Measurements from ENCODE around the gene QDPR.
A peak's percentile ranks its signal among the peaks of the same experiment; 100 is the strongest.
"Not testable (repeated sequence)": the region's sequence is repeated elsewhere in the genome, so short reads cannot be mapped to it uniquely, and the experiment has no call there.

QDPR gene

DNA sequence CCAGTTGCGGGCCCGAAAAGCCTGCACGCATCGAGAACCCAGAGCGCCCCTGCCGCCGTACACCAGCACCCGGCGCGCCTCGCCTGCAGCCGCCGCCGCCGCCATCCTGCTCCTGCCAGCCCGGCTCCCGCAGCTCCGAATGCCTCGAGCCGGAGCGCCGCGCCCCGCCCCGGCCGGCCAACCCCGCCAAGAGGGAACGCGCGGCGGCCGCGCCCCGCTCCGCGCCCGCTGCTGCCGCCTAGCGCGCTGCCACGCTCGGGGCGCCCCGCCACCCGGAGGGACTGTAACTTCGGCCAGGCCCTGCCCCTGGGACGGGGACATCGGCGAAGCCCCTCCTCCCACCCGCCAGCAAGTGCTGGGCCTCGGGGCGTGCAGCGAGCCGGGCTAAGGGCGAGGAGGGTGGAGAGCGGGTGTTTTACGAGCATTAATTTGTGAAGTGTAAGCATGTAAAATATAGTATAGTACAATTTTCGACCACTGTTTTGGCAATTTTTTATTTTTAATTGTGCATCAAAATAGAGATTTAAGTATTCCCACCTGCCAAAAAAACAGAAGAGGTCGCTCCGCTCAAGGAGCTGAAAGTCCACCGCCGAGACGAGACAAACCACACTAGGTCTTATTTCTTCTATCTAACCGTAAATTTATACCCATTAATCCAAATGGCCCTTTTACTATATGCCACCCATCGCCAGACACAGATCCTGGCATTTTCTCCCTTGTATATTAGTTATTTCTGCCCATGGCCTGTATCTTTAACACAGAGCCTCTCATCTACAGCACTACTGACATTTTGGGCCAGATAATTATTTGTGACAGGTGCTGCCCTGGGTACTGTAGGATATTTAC lies at the start of gene QDPR:
QDPR (minus strand) TSS at position 141 of the 846 bp plus-strand sequence; CDS start at position 105, 36 bp downstream.
- DNase-seq (ENCODE audit: low read depth) = peak; percentile 46

DNA sequence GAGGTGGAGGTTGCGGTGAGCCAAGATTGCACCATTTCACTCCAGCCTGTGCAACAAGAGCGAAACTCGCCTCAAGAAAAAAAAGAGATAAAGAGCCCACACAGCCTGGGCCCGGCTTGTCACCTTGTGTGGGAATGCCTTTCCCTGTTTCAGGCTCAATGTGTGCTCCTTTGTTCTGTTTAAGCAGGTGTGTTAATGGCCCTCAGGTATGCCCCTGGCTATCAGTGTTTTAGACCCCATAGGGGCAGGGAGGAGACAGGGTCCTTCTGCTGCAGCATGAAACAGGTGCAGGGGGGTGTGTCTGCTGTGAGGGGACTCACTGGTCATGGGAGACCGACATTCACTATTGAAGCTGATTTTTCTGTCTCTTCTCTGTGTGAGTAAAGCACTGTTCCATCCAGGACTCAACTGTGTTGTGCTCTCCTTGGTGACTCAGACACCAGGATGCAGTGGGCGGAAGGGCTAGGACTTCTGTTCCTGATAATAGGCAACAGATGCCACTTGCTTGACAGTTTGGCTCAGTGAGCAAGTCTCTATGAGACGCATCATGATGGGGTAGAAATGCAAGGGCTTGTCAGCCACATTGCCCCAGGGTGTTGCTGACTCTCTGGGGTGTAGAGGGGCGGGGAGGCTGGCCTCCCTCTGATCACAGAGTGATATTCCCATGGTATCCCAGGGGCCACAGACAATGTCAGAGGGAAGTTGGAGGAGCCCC lies 49.5 kb upstream of the QDPR start:
- no peak for DNase-seq (ENCODE audit: low read depth)

- no peak for DNase-seq (ENCODE audit: low read depth)
Observed at GRCh38 chr4:17560065-17560673, 48.3 kb upstream of the QDPR start.

DNA sequence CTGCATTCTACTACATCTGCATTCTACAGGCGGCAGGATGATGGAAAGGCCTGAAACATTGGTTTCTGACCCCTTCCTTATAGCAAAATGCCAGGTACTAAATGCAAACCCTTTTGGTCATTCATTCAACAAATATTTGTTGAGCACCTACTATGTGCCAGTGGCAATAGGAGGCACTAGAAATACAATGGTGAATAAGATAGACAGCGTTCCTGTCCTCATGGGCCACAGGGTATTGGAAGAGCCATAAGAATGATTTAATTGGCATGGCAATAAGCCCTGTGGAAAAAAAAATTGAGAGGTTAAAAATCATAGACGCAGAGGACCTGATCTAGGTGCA lies 47.8 kb upstream of the QDPR start:
- DNase-seq (ENCODE audit: low read depth) = no peak

DNA sequence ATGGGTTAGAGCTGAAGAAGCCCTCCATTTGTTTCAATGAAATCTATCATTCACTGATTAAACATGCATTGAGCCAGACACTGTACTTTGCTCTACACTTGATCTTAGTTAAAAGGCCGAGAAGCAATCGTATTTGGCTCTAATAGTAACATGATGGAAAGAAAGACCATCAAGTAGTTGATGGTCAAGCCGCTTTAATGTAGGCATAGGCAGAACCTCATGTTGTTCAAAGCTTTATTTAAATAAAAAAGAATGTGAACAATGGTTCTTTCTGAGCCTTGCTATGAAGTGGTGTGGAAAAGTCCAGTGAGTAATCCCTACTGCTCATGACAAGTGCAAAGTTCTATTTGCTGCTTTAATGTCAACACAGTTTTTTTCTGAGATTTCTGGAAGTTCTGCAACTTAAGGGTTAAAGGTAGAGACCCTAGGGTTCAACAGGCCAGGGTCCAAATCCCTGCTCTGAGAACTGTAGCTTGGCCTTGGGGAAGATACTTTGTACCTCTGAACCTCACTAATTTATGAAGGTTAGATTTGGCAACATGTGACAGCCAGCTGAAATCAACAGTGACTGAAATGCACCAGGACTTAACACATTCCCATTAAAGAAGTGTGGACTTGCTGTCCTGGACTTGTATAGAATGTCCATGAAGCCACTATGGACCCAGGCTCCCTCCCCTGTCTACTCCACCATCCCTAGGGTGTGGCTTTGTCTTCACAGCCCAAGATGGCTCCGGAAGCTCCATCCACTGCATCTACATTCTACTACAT lies 47.2 kb upstream of the QDPR start:
- DNase-seq (ENCODE audit: low read depth) = no peak

GRCh38 chr4:17557880-17558279 lies 46.0 kb upstream of the QDPR start:
- peak; percentile 40 for DNase-seq (ENCODE audit: low read depth)

DNA sequence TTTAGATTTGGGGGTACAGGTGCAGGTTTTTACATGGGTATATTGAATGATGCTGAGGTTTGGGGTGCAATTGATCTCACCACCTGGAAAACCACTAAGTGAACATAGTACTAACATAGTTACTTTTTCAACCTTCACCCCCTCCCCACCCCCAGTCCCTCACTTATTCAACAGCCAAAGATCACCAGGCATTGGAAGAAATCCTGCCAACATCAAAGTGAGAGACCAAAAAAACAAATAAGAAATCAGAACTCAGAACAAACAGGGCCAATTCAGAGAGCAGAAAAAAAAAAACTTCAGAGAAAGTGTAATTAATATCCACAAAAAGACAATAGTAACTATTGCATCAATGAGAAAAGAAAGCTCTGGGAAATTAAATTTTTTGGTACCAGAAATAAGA lies 44.6 kb upstream of the QDPR start:
- no peak for DNase-seq (ENCODE audit: low read depth)

DNA sequence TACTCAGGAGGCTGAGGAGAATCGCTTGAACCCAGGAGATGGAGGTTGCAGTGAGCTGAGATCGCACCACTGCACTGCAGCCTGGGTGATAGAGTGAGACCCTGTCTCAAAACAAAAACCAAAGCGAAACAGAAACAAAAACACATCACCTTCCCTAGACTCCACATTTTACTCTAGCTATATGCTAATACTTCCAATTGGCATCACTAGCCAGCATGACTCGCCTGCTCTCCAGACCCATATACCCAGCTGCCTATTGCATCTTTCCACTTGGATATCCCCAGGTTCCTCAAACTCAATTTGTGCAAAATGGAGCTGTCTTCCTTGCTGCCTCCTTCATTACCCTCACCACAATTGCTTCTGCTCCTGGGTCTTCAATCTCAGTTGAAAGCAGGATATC lies 42.7 kb upstream of the QDPR start:
- no peak for DNase-seq (ENCODE audit: low read depth)

- peak; percentile 4 for DNase-seq (ENCODE audit: low read depth)
Observed at GRCh38 chr4:17552427-17552826, 40.5 kb upstream of the QDPR start.

DNA sequence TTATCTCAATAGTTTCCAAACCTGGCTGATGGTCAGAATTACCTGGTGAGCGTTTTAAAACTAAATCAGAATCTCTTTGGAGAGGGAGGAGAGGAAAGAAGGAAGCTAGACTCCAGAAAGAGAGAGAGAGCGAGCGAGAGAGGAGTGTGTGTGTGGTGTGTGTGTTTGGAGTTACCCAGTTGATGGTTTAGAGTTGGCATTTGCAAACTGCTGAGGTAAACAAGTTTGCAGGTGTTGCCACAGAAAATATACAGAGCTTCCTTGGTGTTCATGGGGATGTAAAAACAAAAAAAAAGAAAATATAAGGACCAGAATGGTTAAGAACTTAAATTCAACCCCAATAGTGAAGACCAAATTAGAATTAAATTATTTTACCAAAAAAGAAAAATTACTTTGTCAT lies 38.7 kb upstream of the QDPR start:
- DNase-seq (ENCODE audit: low read depth) = no peak

DNA sequence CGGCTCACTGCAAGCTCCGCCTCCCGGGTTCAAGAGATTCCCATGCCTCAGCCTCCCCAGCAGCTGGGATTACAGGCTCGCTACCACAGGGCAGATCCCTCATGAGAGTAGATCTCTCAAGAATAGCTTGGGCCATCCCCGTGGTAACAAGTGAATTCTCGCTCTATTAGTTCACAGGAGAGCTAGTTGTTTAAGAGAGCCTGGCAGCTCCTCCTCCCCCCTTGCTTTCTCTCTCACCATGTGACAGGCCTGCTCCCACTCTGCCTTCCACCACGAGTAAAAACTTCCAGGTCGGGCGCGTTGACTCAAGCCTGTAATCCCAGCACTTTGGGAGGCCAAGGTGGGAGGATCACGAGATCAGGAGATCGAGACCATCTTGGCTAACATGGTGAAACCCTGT lies 34.8 kb upstream of the QDPR start:
- DNase-seq (ENCODE audit: low read depth) = no peak

DNA sequence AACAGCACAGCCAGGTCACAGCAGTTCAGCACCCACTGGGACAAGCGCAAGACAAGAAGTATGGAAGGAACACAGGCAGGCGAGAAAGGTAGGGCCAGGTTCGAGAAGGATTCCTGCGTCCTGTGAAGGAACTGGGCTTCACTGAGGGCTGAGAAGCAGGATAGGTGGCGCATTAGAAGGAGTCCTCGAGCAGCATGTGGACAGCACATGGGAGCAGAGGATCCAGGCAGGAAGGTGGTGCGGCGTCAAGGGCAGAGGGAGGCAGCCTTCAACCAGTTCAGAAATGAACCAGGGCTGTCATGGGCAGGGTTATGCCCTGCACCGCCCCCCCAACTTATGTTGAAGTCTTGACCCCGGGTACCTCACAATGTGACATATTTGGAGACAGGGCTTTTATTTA lies 34.3 kb upstream of the QDPR start:
- no peak for DNase-seq (ENCODE audit: low read depth)

DNA sequence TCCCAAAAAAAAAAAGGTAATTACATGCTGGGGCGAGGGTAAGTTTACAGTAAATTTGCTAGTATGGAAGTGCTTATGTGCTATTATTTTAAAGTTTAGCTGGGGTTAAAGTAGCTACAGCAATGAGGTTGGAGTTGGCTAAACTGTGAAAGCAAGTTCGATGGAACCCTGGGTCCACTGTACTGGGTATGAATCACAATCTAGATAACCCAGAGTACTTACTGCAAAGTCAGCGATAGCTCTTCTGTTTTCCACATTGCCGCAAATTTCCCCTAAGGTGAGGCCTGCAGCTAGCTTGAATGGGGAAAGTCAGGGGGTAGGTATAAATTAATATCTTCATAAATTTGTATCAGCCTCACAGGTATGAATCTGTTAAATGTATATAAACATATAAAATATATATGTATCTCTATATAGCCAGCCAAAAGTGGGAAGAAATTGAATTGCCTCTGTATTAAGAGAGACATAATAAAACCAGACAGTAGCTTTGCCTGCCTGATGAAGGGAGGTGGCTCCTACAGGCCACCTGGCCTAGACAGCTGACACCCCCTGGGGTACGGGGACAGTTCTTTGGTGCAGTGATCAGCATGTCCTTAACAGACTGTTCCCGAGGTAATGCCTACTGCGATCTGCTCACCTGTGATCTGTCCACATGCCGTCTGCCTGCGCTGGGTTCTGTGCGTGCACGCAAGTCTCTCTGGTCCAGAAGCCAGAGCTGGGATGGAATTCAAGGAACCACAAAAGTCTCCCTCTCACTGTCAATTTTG lies 33.7 kb upstream of the QDPR start:
- DNase-seq (ENCODE audit: low read depth) = no peak

GRCh38 chr4:17544831-17545234 lies 32.9 kb upstream of the QDPR start:
- no peak for DNase-seq (ENCODE audit: low read depth)

- no peak for DNase-seq (ENCODE audit: low read depth)
Observed at GRCh38 chr4:17544205-17544604, 32.3 kb upstream of the QDPR start.

- not testable (repeated sequence) for DNase-seq (ENCODE audit: low read depth)
Observed at GRCh38 chr4:17537060-17537459, 25.2 kb upstream of the QDPR start.

GRCh38 chr4:17535906-17536305 lies 24.0 kb upstream of the QDPR start:
- DNase-seq (ENCODE audit: low read depth) = peak; percentile 10

DNA sequence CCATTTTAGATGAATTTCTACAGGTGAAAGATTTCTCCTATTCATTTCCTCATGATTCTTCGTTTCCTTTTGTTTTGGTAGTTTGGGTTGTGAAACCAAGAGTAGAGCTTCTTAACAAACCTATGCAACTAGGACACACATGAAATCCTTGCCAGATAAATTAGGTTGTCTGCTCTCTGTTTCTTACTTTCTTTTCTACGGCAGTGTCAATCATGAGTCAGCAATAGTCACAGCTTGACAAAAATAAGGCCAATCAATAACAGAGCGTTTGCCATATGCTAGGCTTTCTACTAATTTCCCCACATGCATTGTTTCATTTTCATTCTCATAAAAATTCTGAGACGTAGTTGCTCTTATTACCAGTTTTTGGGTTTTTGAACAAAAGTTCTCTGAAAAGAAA lies 23.4 kb upstream of the QDPR start:
- no peak for DNase-seq (ENCODE audit: low read depth)

DNA sequence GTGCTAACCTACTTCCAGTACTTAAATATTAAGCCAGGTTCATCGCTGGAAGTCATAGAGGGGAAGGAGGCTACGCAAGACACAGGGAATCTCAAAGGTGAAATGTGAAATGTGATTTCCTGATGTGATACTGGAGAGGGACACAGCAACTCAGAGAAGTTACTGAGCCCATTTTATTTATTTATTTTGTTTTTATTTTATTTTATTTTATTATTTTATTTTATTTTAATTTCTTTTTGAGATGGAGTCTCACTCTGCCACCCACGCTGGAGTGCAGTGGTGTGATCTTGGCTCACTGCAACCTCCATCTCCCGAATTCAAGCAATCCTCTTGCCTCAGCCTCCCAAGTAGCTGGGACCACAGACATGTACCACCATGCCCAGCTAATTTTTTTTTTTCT lies 22.8 kb upstream of the QDPR start:
- DNase-seq (ENCODE audit: low read depth) = no peak

GRCh38 chr4:17531538-17532285 lies 19.8 kb upstream of the QDPR start:
- no peak for DNase-seq (ENCODE audit: low read depth)
